Lung (tissue), 12 donors: ENCODE results near the gene VGLL4. TPM values are rescaled to one million over a fixed set of nuclear protein-coding genes. Genes with fewer than 3 reads are reported as not detected.
A peak's percentile ranks its signal among the peaks of the same experiment; 100 is the strongest.

ENCODE experiments used
- ATAC-seq: fragments of 200-7000 bp; cut with Tn5 transposase; one replicate; pipeline ENCODE4 v1.9.1; 2020; ENCODE audit warnings: moderate number of reproducible peaks; ENCODE audit not compliant: insufficient read depth, low FRiP score
- DNase-seq, 3 donors: peaks; one replicate each; pipeline ENCODE4 v3.0.0-alpha.2; 2013 to 2017
- H3K27ac ChIP-seq, 2 donors: one replicate each; pipeline ENCODE4 v1.5.1; 2013; ENCODE audit warnings: mild to moderate bottlenecking in 2 of 2, moderate library complexity in 2 of 2, control low read depth in 1 of 2, inconsistent platforms in 1 of 2, low read depth in 1 of 2, low read length in 1 of 2
- H3K27me3 ChIP-seq, 3 donors: one replicate each; pipeline ENCODE4 v1.5.1; 2013; ENCODE audit warnings: low read length in 2 of 3; ENCODE audit not compliant: control insufficient read depth in 3 of 3, insufficient read depth in 3 of 3
- H3K36me3 ChIP-seq, 4 donors: one replicate each; pipeline ENCODE4 v1.5.1; 2013; ENCODE audit warnings: low read length in 4 of 4, mild to moderate bottlenecking in 1 of 4, moderate library complexity in 1 of 4; ENCODE audit not compliant: control insufficient read depth in 4 of 4, insufficient read depth in 4 of 4
- H3K4me1 ChIP-seq, 5 donors: one replicate each; pipeline ENCODE4 v1.5.1; 2013; ENCODE audit warnings: low read length in 5 of 5, mild to moderate bottlenecking in 2 of 5, moderate library complexity in 1 of 5; ENCODE audit not compliant: control insufficient read depth in 5 of 5, insufficient read depth in 5 of 5
- H3K4me3 ChIP-seq: one replicate; pipeline ENCODE4 v1.5.1; 2013; ENCODE audit warnings: mild to moderate bottlenecking, control low read depth, moderate library complexity
- H3K9ac ChIP-seq, 2 donors: one replicate each; pipeline ENCODE4 v1.5.1; 2013; ENCODE audit warnings: low read length in 2 of 2, control low read depth in 1 of 2; ENCODE audit not compliant: insufficient read depth in 1 of 2
- H3K9me3 ChIP-seq, 4 donors: one replicate each; pipeline ENCODE4 v1.5.1; 2013; ENCODE audit warnings: low read length in 3 of 4, mild to moderate bottlenecking in 1 of 4, moderate library complexity in 1 of 4; ENCODE audit not compliant: control insufficient read depth in 4 of 4, insufficient read depth in 3 of 4
- WGBS, 2 donors: extraction: QIAGEN DNeasy Blood & Tissue Kit; methylation state at CpG; one replicate each; pipeline ENCODE4 v1.1.7; 2013; 5-methylcytosine and 5-hydroxymethylcytosine counted together
- polyA plus RNA-seq, 2 donors: library from polyadenylated mRNA; stranded (reverse); fragments of 200-250 nt; gene quantifications; one replicate each; pipeline ENCODE4 v1.2.1, GENCODE V29; 2013
- total RNA-seq, 2 donors: library from RNA; depleted of rRNA in 1 of 2; stranded (reverse); fragments of >200 nt in 1 of 2; gene quantifications; one replicate each; pipeline ENCODE4 v1.2.1, GENCODE V29; 2014 to 2021
- TF ChIP-seq, protein P1 (sequence below): IDR thresholded peaks from 2 replicates; pipeline ENCODE4 v1.5.1; 2012; ENCODE audit warnings: mild to moderate bottlenecking; ENCODE audit errors: control extremely low read depth, extremely low read depth
- donor health status: control.
- donor health status: control.
- donor health status: Bipolar disorder and iron deficiency.
- donor health status: healthy.
- donor health status: DM: yes; HTN: yes; CAD: no.

The VGLL4 gene
- total and polyA plus RNA-seq, 4 donors: 30.5 to 94.1 (median 39.3) TPM

DNA sequence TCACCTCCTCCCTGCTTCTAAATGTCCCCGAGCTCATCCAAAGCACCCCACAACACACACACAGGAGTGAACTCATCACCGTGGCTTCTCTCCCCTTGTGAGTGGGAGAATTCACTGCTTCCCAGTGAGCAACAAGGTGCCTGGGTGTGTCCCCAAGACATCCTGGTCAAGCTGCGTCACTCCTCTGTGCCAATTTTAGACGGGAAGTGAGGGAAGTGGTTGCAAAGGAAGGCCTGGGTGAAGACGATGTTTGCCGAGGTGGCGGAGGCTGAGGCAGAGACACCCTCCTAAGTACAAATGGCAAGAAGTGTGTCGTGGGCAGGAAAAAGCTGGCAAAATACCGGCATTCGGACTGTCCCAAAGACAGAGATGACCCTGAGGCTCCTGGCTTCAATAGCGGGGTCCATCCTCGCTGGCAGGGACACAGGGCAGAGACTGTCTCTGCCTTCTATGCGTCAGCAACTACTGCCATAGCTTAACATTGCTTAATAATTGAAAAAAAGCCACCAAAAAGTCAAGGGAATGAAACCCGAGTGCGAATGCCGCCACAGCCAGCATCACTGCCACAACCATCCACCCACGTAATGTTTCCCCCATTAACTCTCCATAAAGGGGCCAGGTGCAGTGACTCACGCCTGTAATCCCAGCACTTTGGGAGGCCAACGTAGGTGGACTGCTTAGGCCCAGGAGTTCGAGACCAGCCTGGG lies 72.8 kb downstream of the VGLL4 start:
- DNase-seq (no peak), ATAC-seq (no peak)
- Histone ChIP-seq H3K4me3 (no peak overlapping the region), H3K27ac (peak overlapping the region; percentile 10 to 81), H3K36me3 (peaks cover 0 to 22% (median 17%) of the 10 kb centered on the region in 4 donors), H3K9ac (no peak overlapping the region), H3K27me3 (no peaks in the 10 kb centered on the region), H3K9me3 (no peaks in the 10 kb centered on the region), H3K4me1 (peaks cover 0 to 27% (median 0%) of the 10 kb centered on the region in 5 donors)
- WGBS, 2 donors: 62 to 70% methylated on average over 20 of the region's 20 CpGs
- TF ChIP-seq, protein P1, sequence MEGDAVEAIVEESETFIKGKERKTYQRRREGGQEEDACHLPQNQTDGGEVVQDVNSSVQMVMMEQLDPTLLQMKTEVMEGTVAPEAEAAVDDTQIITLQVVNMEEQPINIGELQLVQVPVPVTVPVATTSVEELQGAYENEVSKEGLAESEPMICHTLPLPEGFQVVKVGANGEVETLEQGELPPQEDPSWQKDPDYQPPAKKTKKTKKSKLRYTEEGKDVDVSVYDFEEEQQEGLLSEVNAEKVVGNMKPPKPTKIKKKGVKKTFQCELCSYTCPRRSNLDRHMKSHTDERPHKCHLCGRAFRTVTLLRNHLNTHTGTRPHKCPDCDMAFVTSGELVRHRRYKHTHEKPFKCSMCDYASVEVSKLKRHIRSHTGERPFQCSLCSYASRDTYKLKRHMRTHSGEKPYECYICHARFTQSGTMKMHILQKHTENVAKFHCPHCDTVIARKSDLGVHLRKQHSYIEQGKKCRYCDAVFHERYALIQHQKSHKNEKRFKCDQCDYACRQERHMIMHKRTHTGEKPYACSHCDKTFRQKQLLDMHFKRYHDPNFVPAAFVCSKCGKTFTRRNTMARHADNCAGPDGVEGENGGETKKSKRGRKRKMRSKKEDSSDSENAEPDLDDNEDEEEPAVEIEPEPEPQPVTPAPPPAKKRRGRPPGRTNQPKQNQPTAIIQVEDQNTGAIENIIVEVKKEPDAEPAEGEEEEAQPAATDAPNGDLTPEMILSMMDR: no peak

DNA sequence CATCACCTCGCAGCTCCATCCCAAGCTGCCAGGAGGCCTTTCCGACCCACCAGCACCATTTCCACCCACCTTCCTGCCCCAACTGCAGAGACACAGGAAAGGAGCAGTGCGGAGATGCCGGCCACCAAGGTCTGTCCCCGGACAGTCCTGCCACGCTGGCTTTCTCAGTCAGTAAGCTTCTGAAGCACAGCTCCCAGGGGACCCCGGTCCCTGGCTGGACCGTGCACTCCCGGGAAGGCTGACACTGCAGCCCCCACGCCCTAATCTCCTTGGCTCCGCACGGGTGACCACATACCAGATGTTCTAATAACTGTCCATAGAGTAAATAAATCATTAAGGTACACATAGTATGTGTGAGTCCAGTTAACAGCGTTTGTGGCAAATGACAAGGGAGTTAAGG lies 73.5 kb downstream of the VGLL4 start:
- ATAC-seq: no peak
- H3K9ac ChIP-seq: no peak overlapping the region
- WGBS, 2 donors: 58 to 82% methylated on average over 13 of the region's 13 CpGs
- H3K27ac ChIP-seq: peak overlapping the region; percentile 10 to 82
- peaks cover 0 to 27% (median 22%) of the 10 kb centered on the region in 4 donors for H3K36me3 ChIP-seq
- no peak for DNase-seq
- H3K27me3 ChIP-seq: no peaks in the 10 kb centered on the region
- H3K4me3 ChIP-seq: no peak overlapping the region
- no peaks in the 10 kb centered on the region for H3K9me3 ChIP-seq
- peaks cover 0 to 24% (median 0%) of the 10 kb centered on the region in 5 donors for H3K4me1 ChIP-seq
- TF ChIP-seq, protein P1: no peak

DNA sequence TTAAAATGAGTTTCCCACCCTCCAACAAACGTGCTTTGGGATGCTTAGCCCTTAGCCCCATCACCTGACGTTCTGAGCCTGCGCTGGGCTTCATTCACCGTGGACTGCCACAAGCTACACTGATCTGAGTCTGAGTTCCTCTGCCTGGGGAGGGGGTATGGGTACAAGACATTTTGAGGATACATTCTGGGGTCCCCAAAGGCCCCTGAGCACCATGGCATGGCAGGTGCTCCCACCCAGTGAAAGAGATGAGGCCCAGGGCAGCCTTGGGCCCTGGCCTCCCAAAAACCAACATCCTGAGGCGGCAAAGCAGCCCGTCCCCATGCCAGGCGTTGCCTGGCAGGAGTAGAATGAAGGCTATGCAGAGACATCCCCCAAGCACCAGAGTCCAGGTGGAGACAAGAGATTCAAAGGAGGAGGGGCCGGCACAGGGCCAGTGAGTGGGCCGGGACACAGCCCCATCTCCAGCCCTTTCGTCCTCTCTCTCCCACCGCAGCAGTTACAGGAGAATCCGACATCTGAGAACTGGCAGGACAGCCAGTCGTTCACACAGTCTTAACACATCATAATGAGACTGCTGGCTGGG lies 74.5 kb downstream of the VGLL4 start:
- H3K27me3 ChIP-seq: no peaks in the 10 kb centered on the region
- TF ChIP-seq, protein P1: no peak
- H3K27ac ChIP-seq: peak overlapping the region; percentile 69 to 83
- peaks cover 0 to 24% (median 0%) of the 10 kb centered on the region in 5 donors for H3K4me1 ChIP-seq
- H3K36me3 ChIP-seq: peaks cover 0 to 29% (median 20%) of the 10 kb centered on the region in 4 donors
- no peak overlapping the region for H3K4me3 ChIP-seq
- no peaks in the 10 kb centered on the region for H3K9me3 ChIP-seq
- ATAC-seq (no peak), DNase-seq (no peak)
- H3K9ac ChIP-seq: no peak overlapping the region
- 87 to 93% methylated on average over 13 of the region's 13 CpGs for WGBS, 2 donors
